Prostate gland (tissue), 2 donors: ENCODE data around the gene NDST4.

Experiments used
- CTCF ChIP-seq, 4 experiments: fragments of 200-600 bp in 2 of 4; fragments of 450-650 bp in 2 of 4; sonication (generic) in 2 of 4; IDR thresholded peaks; 1 replicate in 3 of 4; 2 replicates in 1 of 4; pipeline ENCODE4 v1.5.1; 2016 to 2019; ENCODE audit warnings: antibody characterized with exemption in 4 of 4, mild to moderate bottlenecking in 2 of 4, moderate library complexity in 2 of 4
- POLR2A ChIP-seq: fragments of 450-650 bp; IDR thresholded peaks from one replicate; pipeline ENCODE4 v1.6.1; 2016; ENCODE audit warnings: antibody characterized with exemption, mild to moderate bottlenecking
- POLR2AphosphoS5 ChIP-seq: sonication (generic); formaldehyde crosslinking; IDR thresholded peaks from one replicate; pipeline ENCODE4 v1.6.1; 2017; ENCODE audit warnings: antibody characterized with exemption

- no peak for TF ChIP-seq POLR2A
- TF ChIP-seq CTCF (IDR thresholded peaks at IDR 0.05) = no peak
- no peak for TF ChIP-seq POLR2AphosphoS5
Observed at GRCh38 chr4:114815760-114816159, 297.7 kb downstream of the NDST4 start.
